Mesenchymal stem cell (in vitro differentiated cells and primary cell): Measurements from ENCODE around the gene SHC3.

Source experiments
- DNase-seq: peaks from one replicate; pipeline ENCODE4 v3.0.0-alpha.2; 2013
- H2AFZ ChIP-seq: one replicate; pipeline ENCODE4 v1.6.1; 2013; ENCODE audit warnings: low read depth, mild to moderate bottlenecking, control low read depth, inconsistent platforms, low read length, moderate library complexity
- H2AK5ac ChIP-seq: 2 replicates; pipeline ENCODE4 v1.6.1; 2013; ENCODE audit warnings: low read length, moderate library complexity, mild to moderate bottlenecking, inconsistent platforms; ENCODE audit not compliant: severe bottlenecking
- H2BK120ac ChIP-seq: one replicate; pipeline ENCODE4 v1.6.1; 2013; ENCODE audit warnings: low read depth, mild to moderate bottlenecking, inconsistent platforms, low read length, moderate library complexity
- H2BK12ac ChIP-seq, 2 experiments: one replicate each; pipeline ENCODE4 v1.6.1; 2013; ENCODE audit warnings: inconsistent platforms in 2 of 2, low read length in 2 of 2, mild to moderate bottlenecking in 2 of 2, moderate library complexity in 2 of 2, control low read depth in 1 of 2
- H2BK15ac ChIP-seq: one replicate; pipeline ENCODE4 v1.6.1; 2013; ENCODE audit warnings: mild to moderate bottlenecking, low read depth, inconsistent platforms; ENCODE audit not compliant: poor library complexity, severe bottlenecking
- H2BK5ac ChIP-seq: 2 replicates; pipeline ENCODE4 v1.6.1; 2013; ENCODE audit warnings: low read depth, mild to moderate bottlenecking, low read length, control low read depth, inconsistent platforms; ENCODE audit not compliant: poor library complexity, severe bottlenecking
- H3K14ac ChIP-seq, 2 experiments: one replicate each; pipeline ENCODE4 v1.6.1; 2013; ENCODE audit warnings: inconsistent platforms in 2 of 2, low read length in 2 of 2, control low read depth in 1 of 2, mild to moderate bottlenecking in 1 of 2, moderate library complexity in 1 of 2
- H3K18ac ChIP-seq, 2 experiments: one replicate each; pipeline ENCODE4 v1.6.1; 2013; ENCODE audit warnings: inconsistent platforms in 2 of 2, low read length in 2 of 2, control low read depth in 1 of 2, low read depth in 1 of 2, mild to moderate bottlenecking in 1 of 2
- H3K23ac ChIP-seq, 2 experiments: one replicate each; pipeline ENCODE4 v1.6.1; 2013; ENCODE audit warnings: inconsistent platforms in 2 of 2, low read length in 2 of 2, mild to moderate bottlenecking in 2 of 2, moderate library complexity in 2 of 2, control low read depth in 1 of 2
- H3K27ac ChIP-seq: 2 replicates; pipeline ENCODE4 v1.5.1; 2013; ENCODE audit warnings: mild to moderate bottlenecking, moderate library complexity, low read length, control low read depth, inconsistent platforms; ENCODE audit not compliant: poor library complexity, severe bottlenecking
- H3K27me3 ChIP-seq, 2 experiments: 2 replicates each; pipeline versions ENCODE4 v1.6.1 to v1.7.0; 2013; ENCODE audit warnings: low read length in 2 of 2, mild to moderate bottlenecking in 2 of 2, moderate library complexity in 2 of 2, control low read depth in 1 of 2, inconsistent platforms in 1 of 2; ENCODE audit not compliant: control insufficient read depth in 1 of 2, insufficient read depth in 1 of 2
- H3K36me3 ChIP-seq, 2 experiments: 2 replicates each; pipeline versions ENCODE4 v1.6.1 to v1.7.0; 2013; ENCODE audit warnings: low read length in 2 of 2, control low read depth in 1 of 2, inconsistent platforms in 1 of 2, low read depth in 1 of 2, mild to moderate bottlenecking in 1 of 2; ENCODE audit not compliant: insufficient read depth in 2 of 2, control insufficient read depth in 1 of 2
- H3K4ac ChIP-seq, 2 experiments: one replicate each; pipeline ENCODE4 v1.6.1; 2013; ENCODE audit warnings: inconsistent platforms in 2 of 2, low read length in 2 of 2, mild to moderate bottlenecking in 2 of 2, moderate library complexity in 2 of 2, control low read depth in 1 of 2, low read depth in 1 of 2
- H3K4me1 ChIP-seq: 2 replicates; pipeline ENCODE4 v1.6.1; 2013; ENCODE audit warnings: low read depth, low read length, control low read depth; ENCODE audit not compliant: control insufficient read depth, insufficient read depth
- H3K4me2 ChIP-seq: 2 replicates; pipeline ENCODE4 v1.6.1; 2013; ENCODE audit warnings: low read length, mild to moderate bottlenecking, inconsistent platforms; ENCODE audit not compliant: poor library complexity, severe bottlenecking
- H3K4me3 ChIP-seq, 2 experiments: 2 replicates each; pipeline versions ENCODE4 v1.5.1 to v1.7.0; 2013; ENCODE audit warnings: low read length in 2 of 2, mild to moderate bottlenecking in 2 of 2, control low read depth in 1 of 2, low read depth in 1 of 2; ENCODE audit not compliant: insufficient read depth in 1 of 2
- H3K79me1 ChIP-seq: replicated peaks from 2 replicates; pipeline ENCODE4 v1.6.1; 2013; ENCODE audit warnings: mild to moderate bottlenecking, control low read depth, low read length, inconsistent platforms; ENCODE audit not compliant: poor library complexity, severe bottlenecking
- H3K9ac ChIP-seq: 2 replicates; pipeline ENCODE4 v1.7.0; 2013; ENCODE audit warnings: mild to moderate bottlenecking, low read length, moderate library complexity
- H3K9me3 ChIP-seq: 2 replicates; pipeline ENCODE4 v1.7.0; 2013; ENCODE audit warnings: mild to moderate bottlenecking, low read length; ENCODE audit not compliant: control insufficient read depth
- H4K8ac ChIP-seq: one replicate; pipeline ENCODE4 v1.6.1; 2013; ENCODE audit warnings: inconsistent platforms, mild to moderate bottlenecking, low read length, moderate library complexity
- H4K91ac ChIP-seq: one replicate; pipeline ENCODE4 v1.6.1; 2013; ENCODE audit warnings: mild to moderate bottlenecking, low read length, inconsistent platforms
- WGBS: methylation state at CpG from one replicate; pipeline ENCODE4 v1.1.7; 2013; ENCODE audit warnings: mixed read lengths; 5-methylcytosine and 5-hydroxymethylcytosine counted together

SHC3 gene

GRCh38 chr9:89182369-89182768 lies 3.8 kb upstream of the SHC3 start:
- Histone ChIP-seq H3K18ac (no peak overlapping the region), H3K36me3 (no peaks in the 10 kb centered on the region)
- no peak for DNase-seq

DNA sequence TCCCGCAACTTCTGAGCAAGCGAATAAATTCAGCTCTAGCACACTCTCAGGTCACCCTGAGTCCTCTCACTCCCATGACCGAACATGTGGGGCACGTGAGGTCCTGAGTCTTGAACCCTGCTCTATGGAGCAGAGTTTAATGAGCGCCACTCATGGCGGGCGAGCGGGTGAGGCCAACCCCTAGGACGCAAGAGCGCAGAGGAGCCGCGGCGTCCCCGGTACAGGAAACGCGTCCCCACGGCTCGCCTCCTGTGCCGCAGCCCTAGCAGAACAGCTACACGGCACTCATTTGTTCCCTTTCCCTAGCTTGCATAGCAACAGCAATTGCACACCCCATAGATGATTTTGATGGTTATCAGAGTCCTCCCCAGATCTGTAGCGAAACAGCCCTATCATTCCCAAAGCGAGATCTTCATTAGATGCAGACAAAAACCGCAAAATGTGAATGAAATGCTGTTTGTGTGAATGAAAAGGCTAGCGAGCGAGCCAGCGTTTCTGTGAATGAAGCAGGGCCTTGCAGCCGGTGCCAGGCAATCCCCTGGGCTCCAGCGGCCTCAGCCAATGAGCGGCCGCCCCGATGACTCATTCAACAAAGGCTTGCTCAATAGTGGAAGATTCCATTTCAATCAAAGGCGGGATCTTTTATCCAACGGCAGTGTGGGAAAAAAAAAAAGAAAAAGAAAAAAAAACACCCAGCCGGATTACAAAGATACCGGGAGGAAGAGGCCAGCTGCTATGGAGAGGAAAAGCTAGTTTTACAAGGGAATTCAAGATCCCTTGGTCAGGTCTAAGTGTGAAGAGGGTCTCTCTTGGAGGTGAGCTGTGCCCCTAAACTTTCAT lies 1.5 kb upstream of the SHC3 start:
- Histone ChIP-seq H4K8ac (peak overlapping the region; percentile 66), H3K4ac (peak overlapping the region; percentile 42 to 57), H3K14ac (peak overlapping the region in 1 of 2 experiments; percentile 4), H3K79me1 (peaks cover 7% of the 10 kb centered on the region), H3K4me3 (peak overlapping the region; percentile 35 to 71), H2BK5ac (peak overlapping the region; percentile 32), H2BK12ac (peak overlapping the region; percentile 45 to 53), H2BK120ac (peak overlapping the region; percentile 2), H3K36me3 (no peaks in the 10 kb centered on the region), H4K91ac (peak overlapping the region; percentile 70), H2BK15ac (no peak overlapping the region), H3K23ac (no peak overlapping the region), H3K9me3 (no peaks in the 10 kb centered on the region), H3K27ac (peak overlapping the region; percentile 86), H2AK5ac (no peak overlapping the region), H3K4me2 (peak overlapping the region; percentile 77), H3K4me1 (peaks cover 19% of the 10 kb centered on the region), H3K9ac (peak overlapping the region; percentile 84), H3K18ac (peak overlapping the region; percentile 81 to 97), H3K27me3 (peaks cover 0 to 8% of the 10 kb centered on the region in 2 experiments), H2AFZ (peak overlapping the region; percentile 66)
- DNase-seq: peak; percentile 98
- 3% methylated on average over 35 of the region's 35 CpGs for WGBS

More at GRCh38 chr9:89182369-89182768, 3.8 kb upstream of the SHC3 start:
- Histone ChIP-seq H2AFZ (no peak overlapping the region), H2BK120ac (no peak overlapping the region), H3K79me1 (peaks cover 4% of the 10 kb centered on the region), H3K4me2 (no peak overlapping the region), H2BK5ac (no peak overlapping the region), H3K4me1 (peaks cover 16% of the 10 kb centered on the region), H3K9me3 (no peaks in the 10 kb centered on the region), H3K27me3 (peaks cover 0 to 8% of the 10 kb centered on the region in 2 experiments), H2AK5ac (no peak overlapping the region), H3K23ac (no peak overlapping the region), H3K4me3 (no peak overlapping the region), H4K8ac (no peak overlapping the region), H3K14ac (no peak overlapping the region), H3K4ac (no peak overlapping the region), H3K27ac (no peak overlapping the region), H4K91ac (no peak overlapping the region), H3K9ac (no peak overlapping the region), H2BK12ac (no peak overlapping the region), H2BK15ac (no peak overlapping the region)
- 94% methylated on average over 7 of the region's 10 CpGs for WGBS

GRCh38 chr9:89179540-89179894 lies 899 bp upstream of the SHC3 start:
- peak overlapping the region; percentile 42 to 57 for H3K4ac ChIP-seq
- H3K4me2 ChIP-seq: peak overlapping the region; percentile 77
- peak overlapping the region; percentile 66 for H4K8ac ChIP-seq
- peaks cover 10% of the 10 kb centered on the region for H3K79me1 ChIP-seq
- peaks cover 19% of the 10 kb centered on the region for H3K4me1 ChIP-seq
- H2AFZ ChIP-seq: peak overlapping the region; percentile 47
- H2BK120ac ChIP-seq: peak overlapping the region; percentile 2
- no peaks in the 10 kb centered on the region for H3K36me3 ChIP-seq
- H2BK12ac ChIP-seq: no peak overlapping the region
- H3K23ac ChIP-seq: no peak overlapping the region
- peak; percentile 79 for DNase-seq
- no peak overlapping the region for H2BK15ac ChIP-seq
- H2AK5ac ChIP-seq: no peak overlapping the region
- H3K27ac ChIP-seq: peak overlapping the region; percentile 86
- no peak overlapping the region for H2BK5ac ChIP-seq
- H3K27me3 ChIP-seq: peaks cover 0 to 6% of the 10 kb centered on the region in 2 experiments
- H3K9ac ChIP-seq: peak overlapping the region; percentile 77
- no peaks in the 10 kb centered on the region for H3K9me3 ChIP-seq
- H3K18ac ChIP-seq: peak overlapping the region; percentile 81 to 97
- H3K4me3 ChIP-seq: peak overlapping the region in 1 of 2 experiments; percentile 66
- H3K14ac ChIP-seq: no peak overlapping the region
- WGBS: 6% methylated on average over 4 of the region's 4 CpGs
- H4K91ac ChIP-seq: peak overlapping the region; percentile 70

DNA sequence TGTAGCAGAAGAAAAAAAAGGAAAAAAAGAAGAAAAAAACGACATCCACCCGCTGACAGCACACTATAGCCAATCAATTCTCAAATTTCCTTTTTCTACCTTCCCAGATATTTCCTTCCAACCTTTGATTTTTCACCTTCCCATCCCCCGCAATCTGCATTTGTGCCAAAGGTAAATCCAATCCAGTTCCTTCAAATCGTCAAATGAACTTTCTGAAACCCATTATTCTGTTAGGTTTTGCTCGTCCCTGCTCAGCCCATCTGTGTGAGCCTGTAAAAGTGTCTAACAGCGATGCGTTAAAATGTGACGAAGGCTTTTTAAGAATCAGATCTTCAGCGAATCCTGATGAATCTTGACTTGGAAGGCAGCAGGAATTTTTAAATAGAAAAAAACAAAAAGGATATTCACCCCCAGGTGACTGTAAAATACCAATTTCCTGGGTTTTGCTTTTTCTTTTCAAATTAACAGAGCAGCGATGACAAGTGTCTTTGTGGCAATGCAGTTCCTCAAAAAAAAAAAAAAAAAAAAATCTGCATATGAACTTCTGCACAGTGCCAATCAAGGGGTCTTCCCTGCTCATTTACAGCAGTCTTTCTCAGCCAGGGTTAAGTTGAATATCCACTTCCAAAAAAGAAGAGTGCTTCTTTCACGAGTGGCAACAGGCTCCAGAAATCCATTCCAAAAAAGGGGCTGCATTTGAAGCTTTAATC lies 367 bp upstream of the SHC3 start:
- H2AFZ ChIP-seq: no peak overlapping the region
- H3K18ac ChIP-seq: peak overlapping the region in 1 of 2 experiments; percentile 97
- 36% methylated on average over 11 of the region's 11 CpGs for WGBS
- no peaks in the 10 kb centered on the region for H3K9me3 ChIP-seq
- peaks cover 19% of the 10 kb centered on the region for H3K4me1 ChIP-seq
- H3K36me3 ChIP-seq: no peaks in the 10 kb centered on the region
- H2BK12ac ChIP-seq: no peak overlapping the region
- peaks cover 13% of the 10 kb centered on the region for H3K79me1 ChIP-seq
- H2BK5ac ChIP-seq: no peak overlapping the region
- H3K27ac ChIP-seq: peak overlapping the region; percentile 86
- H2BK15ac ChIP-seq: no peak overlapping the region
- H3K27me3 ChIP-seq: peaks cover 0 to 1% of the 10 kb centered on the region in 2 experiments
- H3K4ac ChIP-seq: no peak overlapping the region
- peak overlapping the region; percentile 98 for H3K4me2 ChIP-seq
- H3K9ac ChIP-seq: peak overlapping the region; percentile 77
- peak overlapping the region in 1 of 2 experiments; percentile 79 for H3K4me3 ChIP-seq
- H3K23ac ChIP-seq: no peak overlapping the region
- H4K91ac ChIP-seq: no peak overlapping the region
- no peak for DNase-seq
- no peak overlapping the region for H2BK120ac ChIP-seq
- no peak overlapping the region for H2AK5ac ChIP-seq
- no peak overlapping the region for H4K8ac ChIP-seq
- no peak overlapping the region for H3K14ac ChIP-seq
